Measurements from ENCODE around the gene SP100. TPM values are rescaled to one million over a fixed set of nuclear protein-coding genes. Genes with fewer than 3 reads are reported as not detected.

Gene SP100
- total RNA-seq, 3 donors from 2014 or later: 83.1 to 130 (median 101) TPM

- intact Hi-C loops (cut with DNase I, micrococcal nuclease): no loop called here
- ATAC-seq (peak; percentile 70), DNase-seq (no peak)
- TF ChIP-seq CTCF (IDR thresholded peaks at IDR 0.05): no peak
- H3K4me1 ChIP-seq (ENCODE audit: low read depth): no peaks in the 10 kb centered on the region
- H3K36me3 ChIP-seq (ENCODE audit: low read depth): no peaks in the 10 kb centered on the region
- H3K9me3 ChIP-seq: peaks cover 4% of the 10 kb centered on the region
- H3K4me3 ChIP-seq: no peak overlapping the region
These were observed 41.2 kb downstream of the SP100 start for GRCh38 chr2:230457073-230457768.

- no peak overlapping the region for H3K4me3 ChIP-seq
- DNase-seq (no peak), ATAC-seq (no peak)
- no peaks in the 10 kb centered on the region for H3K36me3 ChIP-seq (ENCODE audit: low read depth)
- H3K4me1 ChIP-seq (ENCODE audit: low read depth): no peaks in the 10 kb centered on the region
- no peak for TF ChIP-seq CTCF (IDR thresholded peaks at IDR 0.05)
- peaks cover 4% of the 10 kb centered on the region for H3K9me3 ChIP-seq
- intact Hi-C loops (cut with DNase I, micrococcal nuclease): no loop called here
These were observed 41.8 kb downstream of the SP100 start for GRCh38 chr2:230457793-230458192.

- Histone ChIP-seq H3K4me1 (ENCODE audit: low read depth) (no peaks in the 10 kb centered on the region), H3K36me3 (ENCODE audit: low read depth) (no peaks in the 10 kb centered on the region), H3K4me3 (no peak overlapping the region), H3K9me3 (peaks cover 4% of the 10 kb centered on the region)
- TF ChIP-seq CTCF (IDR thresholded peaks at IDR 0.05): no peak
- DNase-seq (no peak), ATAC-seq (no peak)
- intact Hi-C loops (cut with DNase I, micrococcal nuclease): no loop called here
These were observed 43.2 kb downstream of the SP100 start for GRCh38 chr2:230459216-230459615.

GRCh38 chr2:230471074-230471473 lies 55.1 kb downstream of the SP100 start:
- DNase-seq (no peak), ATAC-seq (no peak)
- Histone ChIP-seq H3K36me3 (ENCODE audit: low read depth) (no peaks in the 10 kb centered on the region), H3K4me3 (no peak overlapping the region), H3K9me3 (no peaks in the 10 kb centered on the region), H3K4me1 (ENCODE audit: low read depth) (no peaks in the 10 kb centered on the region)
- intact Hi-C loops (cut with DNase I, micrococcal nuclease): no loop called here
- no peak for TF ChIP-seq CTCF (IDR thresholded peaks at IDR 0.05)

GRCh38 chr2:230472621-230473018 lies 56.6 kb downstream of the SP100 start:
- intact Hi-C loops (cut with DNase I, micrococcal nuclease): no loop called here
- H3K36me3 ChIP-seq (ENCODE audit: low read depth): no peaks in the 10 kb centered on the region
- no peaks in the 10 kb centered on the region for H3K9me3 ChIP-seq
- no peak overlapping the region for H3K4me3 ChIP-seq
- no peak for TF ChIP-seq CTCF (IDR thresholded peaks at IDR 0.05)
- ATAC-seq: peak; percentile 43
- no peaks in the 10 kb centered on the region for H3K4me1 ChIP-seq (ENCODE audit: low read depth)
- no peak for DNase-seq

GRCh38 chr2:230473378-230473777 lies 57.4 kb downstream of the SP100 start:
- Histone ChIP-seq H3K9me3 (no peaks in the 10 kb centered on the region), H3K4me3 (no peak overlapping the region), H3K36me3 (ENCODE audit: low read depth) (no peaks in the 10 kb centered on the region), H3K4me1 (ENCODE audit: low read depth) (no peaks in the 10 kb centered on the region)
- TF ChIP-seq CTCF (IDR thresholded peaks at IDR 0.05): no peak
- intact Hi-C loops (cut with DNase I, micrococcal nuclease): no loop called here
- ATAC-seq (peak; percentile 52), DNase-seq (no peak)

Data from mucosa of descending colon (tissue), 3 donors.